CD14-positive monocyte (primary cell): ENCODE measurements around the gene IMP3. TPM values are rescaled to one million over a fixed set of nuclear protein-coding genes. Genes with fewer than 3 reads are reported as not detected.

Experiments used
- DNase-seq, 3 donors: peaks; one replicate each; pipeline ENCODE4 v3.0.0-alpha.2; 2011 to 2022
- H2AFZ ChIP-seq: 2 replicates; pipeline ENCODE4 v1.6.0; 2012; ENCODE audit warnings: mild to moderate bottlenecking, low read depth, low read length, inconsistent platforms; ENCODE audit not compliant: insufficient read depth, poor library complexity, severe bottlenecking
- H3K27ac ChIP-seq, 2 donors: 1 replicate in 1 of 2; 2 replicates in 1 of 2; pipeline ENCODE4 v1.5.1; 2012 to 2013; ENCODE audit warnings: low read length in 2 of 2, control low read depth in 1 of 2, inconsistent platforms in 1 of 2, low read depth in 1 of 2, mild to moderate bottlenecking in 1 of 2
- H3K27me3 ChIP-seq, 2 donors: one replicate each; pipeline versions ENCODE4 v1.6.0 to v1.6.1; 2011 to 2013; ENCODE audit warnings: low read length in 2 of 2; ENCODE audit not compliant: control insufficient read depth in 2 of 2, insufficient read depth in 2 of 2
- H3K36me3 ChIP-seq, 2 donors: replicated peaks in 1 of 2; 1 replicate in 1 of 2; 2 replicates in 1 of 2; pipeline versions ENCODE4 v1.5.1 to v1.6.1; 2012 to 2013; ENCODE audit warnings: low read length in 2 of 2, control low read depth in 1 of 2, inconsistent platforms in 1 of 2, mild to moderate bottlenecking in 1 of 2; ENCODE audit not compliant: insufficient read depth in 2 of 2, control insufficient read depth in 1 of 2
- H3K4me1 ChIP-seq, 2 donors: 1 replicate in 1 of 2; 2 replicates in 1 of 2; pipeline versions ENCODE4 v1.5.1 to v1.6.1; 2012 to 2013; ENCODE audit warnings: low read length in 2 of 2, control low read depth in 1 of 2, inconsistent platforms in 1 of 2, mild to moderate bottlenecking in 1 of 2, moderate library complexity in 1 of 2; ENCODE audit not compliant: insufficient read depth in 2 of 2, control insufficient read depth in 1 of 2
- H3K4me2 ChIP-seq: replicated peaks from 2 replicates; pipeline ENCODE3; 2012; ENCODE audit warnings: low read length, moderate library complexity, mild to moderate bottlenecking; ENCODE audit not compliant: poor library complexity, severe bottlenecking; ENCODE audit errors: extremely low read depth
- H3K4me3 ChIP-seq, 3 experiments: fragments of 200-600 bp in 1 of 3; sonication (generic) in 1 of 3; replicated peaks in 1 of 3; 1 replicate in 2 of 3; 2 replicates in 1 of 3; pipeline ENCODE4 v1.5.1; 2011 to 2013; ENCODE audit warnings: low read length in 3 of 3, mild to moderate bottlenecking in 3 of 3, control low read depth in 2 of 3, low read depth in 2 of 3, inconsistent platforms in 1 of 3, moderate library complexity in 1 of 3
- H3K79me2 ChIP-seq: 2 replicates; pipeline ENCODE4 v1.6.0; 2012; ENCODE audit warnings: mild to moderate bottlenecking, control low read depth, inconsistent platforms, low read length, moderate library complexity; ENCODE audit not compliant: insufficient read depth
- H3K9ac ChIP-seq: 2 replicates; pipeline ENCODE4 v1.6.0; 2017; ENCODE audit warnings: low read length, mild to moderate bottlenecking; ENCODE audit not compliant: insufficient read depth, poor library complexity, severe bottlenecking
- H3K9me3 ChIP-seq, 2 donors: replicated peaks in 1 of 2; 1 replicate in 1 of 2; 2 replicates in 1 of 2; pipeline versions ENCODE4 v1.5.1 to v1.6.1; 2012 to 2013; ENCODE audit warnings: low read length in 2 of 2, control low read depth in 1 of 2; ENCODE audit not compliant: control insufficient read depth in 1 of 2, insufficient read depth in 1 of 2
- H4K20me1 ChIP-seq: 2 replicates; pipeline ENCODE4 v1.6.0; 2012; ENCODE audit warnings: mild to moderate bottlenecking, low read length, control low read depth, moderate library complexity; ENCODE audit not compliant: insufficient read depth
- H3K27ac Mint-ChIP-seq, 7 donors: one replicate each; pipeline ENCODE4 v1.8.0; 2020; ENCODE audit warnings: mild to moderate bottlenecking in 7 of 7, mixed read lengths in 7 of 7, moderate library complexity in 6 of 7, inconsistent platforms in 2 of 7
- H3K27me3 Mint-ChIP-seq, 3 donors: one replicate each; pipeline ENCODE4 v1.8.0; 2021 to 2022; ENCODE audit warnings: low read depth in 3 of 3, mild to moderate bottlenecking in 3 of 3, mixed read lengths in 3 of 3, moderate library complexity in 3 of 3, inconsistent platforms in 1 of 3
- H3K36me3 Mint-ChIP-seq, 2 donors: one replicate each; pipeline ENCODE4 v1.8.0; 2020; ENCODE audit warnings: mixed read lengths in 2 of 2, inconsistent platforms in 1 of 2, mild to moderate bottlenecking in 1 of 2
- H3K4me1 Mint-ChIP-seq: one replicate; pipeline ENCODE4 v1.8.0; 2020; ENCODE audit warnings: mild to moderate bottlenecking, mixed read lengths
- H3K4me3 Mint-ChIP-seq, 2 donors: one replicate each; pipeline ENCODE4 v1.8.0; 2020; ENCODE audit warnings: mild to moderate bottlenecking in 2 of 2, mixed read lengths in 2 of 2, moderate library complexity in 1 of 2
- H3K9me3 Mint-ChIP-seq, 7 donors: one replicate each; pipeline ENCODE4 v1.8.0; 2020 to 2022; ENCODE audit warnings: mixed read lengths in 7 of 7, mild to moderate bottlenecking in 6 of 7, moderate library complexity in 6 of 7, inconsistent platforms in 2 of 7
- WGBS: methylation state at CpG from one replicate; pipeline ENCODE4 v1.1.5; 2013; ENCODE audit warnings: missing lambda C conversion rate; ENCODE audit not compliant: insufficient coverage; 5-methylcytosine and 5-hydroxymethylcytosine counted together
- intact Hi-C, 2 donors: fragments of 100-400 bp; cut with micrococcal nuclease; formaldehyde crosslinking; loops; one replicate each; pipeline versions ENCODE4 v1.15.0 to v1.15.1; 2023
- polyA plus RNA-seq, 3 donors: library from polyadenylated mRNA; depleted of rRNA in 1 of 3; unstranded in 2 of 3; stranded (reverse) in 1 of 3; fragments of 300-500 nt in 2 of 3; fragments of >200 nt in 1 of 3; fragmentation: Illumina TruSeq in 2 of 3; gene quantifications; 1 replicate in 2 of 3; 2 replicates in 1 of 3; pipeline ENCODE4 v1.2.3, GENCODE V29; 2012 to 2021
- TF ChIP-seq, protein P1 (sequence below): fragments of 200-600 bp; IDR thresholded peaks from one replicate; pipeline ENCODE4 v1.8.0; 2022; ENCODE audit warnings: antibody characterized with exemption, mild to moderate bottlenecking

Gene IMP3
- polyA plus RNA-seq, 3 donors: 36.7 to 119 (median 99.3) TPM

DNA sequence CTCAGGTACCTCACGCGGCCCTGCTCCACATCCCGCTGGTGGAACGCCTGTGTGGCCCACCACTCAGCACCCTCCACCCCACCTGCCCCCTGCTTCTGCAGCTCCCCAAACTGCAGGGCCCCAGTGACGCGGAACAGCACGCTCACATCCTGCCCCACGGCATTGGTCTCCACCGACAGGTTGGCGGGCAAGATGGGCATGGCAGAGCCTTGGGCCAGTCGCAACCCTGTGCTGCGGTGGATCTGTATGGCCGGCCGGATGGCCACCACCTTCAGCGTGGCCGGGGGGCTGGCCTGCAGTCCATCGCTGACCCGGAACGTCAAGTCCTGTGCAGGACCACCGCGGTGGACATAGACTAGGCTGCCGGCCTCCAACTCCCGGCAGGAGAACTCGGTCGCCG is 48.8 kb upstream of the IMP3 start:
- Histone ChIP-seq H3K36me3 (no peaks in the 10 kb centered on the region), H3K27me3 (peaks cover 0 to 8% of the 10 kb centered on the region in 2 donors), H3K4me2 (no peak overlapping the region), H2AFZ (no peak overlapping the region), H3K27ac (no peak overlapping the region), H3K9ac (no peak overlapping the region), H3K4me3 (no peak overlapping the region), H3K79me2 (no peaks in the 10 kb centered on the region), H3K4me1 (peaks cover 6 to 8% of the 10 kb centered on the region in 2 donors), H3K9me3 (no peaks in the 10 kb centered on the region), H4K20me1 (no peaks in the 10 kb centered on the region)
- Mint-ChIP-seq H3K4me3 (no peak overlapping the region), H3K36me3 (peaks cover 0 to 2% of the 10 kb centered on the region in 2 donors), H3K27me3 (peaks cover 23 to 28% (median 25%) of the 10 kb centered on the region in 3 donors), H3K9me3 (peaks cover 0 to 4% (median 0%) of the 10 kb centered on the region in 7 donors), H3K27ac (no peak overlapping the region), H3K4me1 (peaks cover 15% of the 10 kb centered on the region)
- DNase-seq: no peak
- TF ChIP-seq, protein P1, sequence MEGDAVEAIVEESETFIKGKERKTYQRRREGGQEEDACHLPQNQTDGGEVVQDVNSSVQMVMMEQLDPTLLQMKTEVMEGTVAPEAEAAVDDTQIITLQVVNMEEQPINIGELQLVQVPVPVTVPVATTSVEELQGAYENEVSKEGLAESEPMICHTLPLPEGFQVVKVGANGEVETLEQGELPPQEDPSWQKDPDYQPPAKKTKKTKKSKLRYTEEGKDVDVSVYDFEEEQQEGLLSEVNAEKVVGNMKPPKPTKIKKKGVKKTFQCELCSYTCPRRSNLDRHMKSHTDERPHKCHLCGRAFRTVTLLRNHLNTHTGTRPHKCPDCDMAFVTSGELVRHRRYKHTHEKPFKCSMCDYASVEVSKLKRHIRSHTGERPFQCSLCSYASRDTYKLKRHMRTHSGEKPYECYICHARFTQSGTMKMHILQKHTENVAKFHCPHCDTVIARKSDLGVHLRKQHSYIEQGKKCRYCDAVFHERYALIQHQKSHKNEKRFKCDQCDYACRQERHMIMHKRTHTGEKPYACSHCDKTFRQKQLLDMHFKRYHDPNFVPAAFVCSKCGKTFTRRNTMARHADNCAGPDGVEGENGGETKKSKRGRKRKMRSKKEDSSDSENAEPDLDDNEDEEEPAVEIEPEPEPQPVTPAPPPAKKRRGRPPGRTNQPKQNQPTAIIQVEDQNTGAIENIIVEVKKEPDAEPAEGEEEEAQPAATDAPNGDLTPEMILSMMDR: no peak
- intact Hi-C loops: loop anchor here (5.0 to 10.0 kb wide), 3 partner anchors 33 to 184 kb away; a partner anchor contains a TSS
- 94% methylated on average over 24 of the region's 26 CpGs for WGBS

DNA sequence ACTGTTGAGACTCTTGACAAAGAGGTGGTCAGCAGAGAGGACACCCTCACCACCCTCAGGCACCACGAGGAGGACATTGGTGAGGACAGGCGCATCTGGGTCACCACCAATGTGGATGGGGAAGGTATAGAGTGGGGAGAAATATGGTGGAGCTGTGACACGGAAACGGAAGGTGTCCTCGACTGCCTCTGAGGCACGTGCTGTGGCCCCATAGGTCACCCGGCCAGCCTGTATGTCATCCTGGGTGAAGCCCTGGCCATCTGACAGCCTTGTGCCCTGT is 48.2 kb upstream of the IMP3 start:
- no peak overlapping the region for H3K4me3 Mint-ChIP-seq

More for the DNA sequence above, 48.2 kb upstream of the IMP3 start:
- H3K9me3 Mint-ChIP-seq: peaks cover 0 to 2% (median 0%) of the 10 kb centered on the region in 7 donors
- Histone ChIP-seq H3K36me3 (no peaks in the 10 kb centered on the region), H3K27me3 (peaks cover 0 to 2% of the 10 kb centered on the region in 2 donors), H3K27ac (no peak overlapping the region), H4K20me1 (no peaks in the 10 kb centered on the region), H3K9ac (no peak overlapping the region), H3K4me3 (no peak overlapping the region), H2AFZ (no peak overlapping the region), H3K9me3 (no peaks in the 10 kb centered on the region), H3K4me2 (no peak overlapping the region), H3K79me2 (no peaks in the 10 kb centered on the region), H3K4me1 (peaks cover 0 to 1% of the 10 kb centered on the region in 2 donors)
- H3K4me1 Mint-ChIP-seq: peaks cover 9% of the 10 kb centered on the region
- intact Hi-C loops: loop anchor here (5.0 to 10.0 kb wide), 3 partner anchors 34 to 183 kb away; a partner anchor contains a TSS
- DNase-seq: no peak
- peaks cover 0 to 2% of the 10 kb centered on the region in 2 donors for H3K36me3 Mint-ChIP-seq
- 98% methylated on average over 5 of the region's 7 CpGs for WGBS
- H3K27ac Mint-ChIP-seq: no peak overlapping the region
- TF ChIP-seq, protein P1: no peak
- peaks cover 16 to 21% (median 19%) of the 10 kb centered on the region in 3 donors for H3K27me3 Mint-ChIP-seq
